GM18867 (cell line): ENCODE results near the gene FN1.

Experiments
- ATAC-seq: cut with Tn5 transposase; IDR thresholded peaks from one replicate; pipeline ENCODE4 v1.9.1; 2021; ENCODE audit warnings: mild to moderate bottlenecking, moderate library complexity; ENCODE audit not compliant: unreplicated experiment

FN1 gene

GRCh38 chr2:215390550-215390913 is 45.3 kb downstream of the FN1 start:
- ATAC-seq, result no peak

GRCh38 chr2:215388002-215388728 is 47.7 kb downstream of the FN1 start:
- no peak for ATAC-seq

GRCh38 chr2:215386566-215386965 is 49.3 kb downstream of the FN1 start:
- ATAC-seq, result no peak

GRCh38 chr2:215384710-215385109 is 51.2 kb downstream of the FN1 start:
- no peak for ATAC-seq

- no peak for ATAC-seq
These were observed 52.1 kb downstream of the FN1 start for GRCh38 chr2:215383652-215384279.

GRCh38 chr2:215382480-215382879 is 53.4 kb downstream of the FN1 start:
- no peak for ATAC-seq

- ATAC-seq, result no peak
These were observed 53.9 kb downstream of the FN1 start for GRCh38 chr2:215382011-215382410.

- no peak for ATAC-seq
These were observed 55.2 kb downstream of the FN1 start for GRCh38 chr2:215380699-215381098.

GRCh38 chr2:215379948-215380347 is 55.9 kb downstream of the FN1 start:
- ATAC-seq, result no peak

- no peak for ATAC-seq
These were observed 56.8 kb downstream of the FN1 start for GRCh38 chr2:215379039-215379438.

GRCh38 chr2:215378045-215378444 is 57.8 kb downstream of the FN1 start:
- ATAC-seq, result no peak

- ATAC-seq, result no peak
These were observed 58.6 kb downstream of the FN1 start for GRCh38 chr2:215377283-215377682.

- ATAC-seq, result no peak
These were observed 59.6 kb downstream of the FN1 start for GRCh38 chr2:215376103-215376780.

GRCh38 chr2:215375467-215375830 is 60.4 kb downstream of the FN1 start:
- no peak for ATAC-seq

GRCh38 chr2:215374642-215375466 is 61.0 kb downstream of the FN1 start:
- ATAC-seq, result no peak

- no peak for ATAC-seq
These were observed 61.9 kb downstream of the FN1 start for GRCh38 chr2:215374002-215374401.

GRCh38 chr2:215372968-215373649 is 62.8 kb downstream of the FN1 start:
- no peak for ATAC-seq

- no peak for ATAC-seq
These were observed 63.7 kb downstream of the FN1 start for GRCh38 chr2:215371915-215372897.

GRCh38 chr2:215370112-215370965 is 65.5 kb downstream of the FN1 start:
- no peak for ATAC-seq
